HepG2 (cell line): ENCODE data around the gene RPL31. TPM values are rescaled to one million over a fixed set of nuclear protein-coding genes. Genes with fewer than 3 reads are reported as not detected.
A peak's percentile ranks its signal among the peaks of the same experiment; 100 is the strongest.

ENCODE experiments used
- AGO2 ChIP-seq: fragments of 200-400 bp; formaldehyde crosslinking; optimal IDR thresholded peaks from 2 replicates; pipeline ENCODE3; 2017; ENCODE audit warnings: mild to moderate bottlenecking, low read depth, low read length, moderate library complexity
- BHLHE40 ChIP-seq: IDR thresholded peaks from 2 replicates; pipeline ENCODE4 v1.6.1; 2011; ENCODE audit warnings: low read length, improper control_type of control experiment
- CEBPB ChIP-seq: IDR thresholded peaks from 2 replicates; pipeline ENCODE4 v1.6.1; 2011; ENCODE audit warnings: low read depth, low read length, improper control_type of control experiment, borderline replicate concordance
- GLI4 ChIP-seq: sonication (generic); formaldehyde crosslinking; IDR thresholded peaks from 2 replicates; pipeline ENCODE4 v1.5.1; 2020; ENCODE audit warnings: missing genetic modification reagents, mild to moderate bottlenecking, moderate library complexity, borderline replicate concordance
- HNRNPK ChIP-seq: fragments of 200-400 bp; formaldehyde crosslinking; IDR thresholded peaks from 2 replicates; pipeline ENCODE4 v1.6.1; 2018; ENCODE audit warnings: low read length, low read depth, moderate library complexity, mild to moderate bottlenecking; ENCODE audit not compliant: poor library complexity, severe bottlenecking
- LCORL ChIP-seq, 2 experiments: fragments of 450-650 bp in 1 of 2; sonication (generic) in 1 of 2; formaldehyde crosslinking in 1 of 2; IDR thresholded peaks; 2 replicates each; pipeline versions ENCODE4 v1.5.0 to v1.6.1; 2017 to 2020; ENCODE audit warnings: antibody characterized with exemption in 1 of 2, missing genetic modification reagents in 1 of 2
- PCBP2 ChIP-seq: fragments of 200-400 bp; formaldehyde crosslinking; optimal IDR thresholded peaks from 2 replicates; pipeline ENCODE3; 2018; ENCODE audit warnings: low read length, low read depth; ENCODE audit not compliant: poor library complexity, severe bottlenecking
- SOX6 ChIP-seq, 2 experiments: fragments of 450-650 bp in 1 of 2; sonication (generic) in 1 of 2; formaldehyde crosslinking in 1 of 2; IDR thresholded peaks; 2 replicates each; pipeline versions ENCODE4 v1.4.0 to v1.6.1; 2017 to 2020; ENCODE audit warnings: antibody characterized with exemption in 1 of 2, mild to moderate bottlenecking in 1 of 2, missing genetic modification reagents in 1 of 2
- ZKSCAN8 ChIP-seq: IDR thresholded peaks from 2 replicates; pipeline ENCODE4 v1.6.1; 2016; ENCODE audit warnings: borderline replicate concordance, missing genetic modification reagents, missing compliant biosample characterization
- ZNF30 ChIP-seq: sonication (generic); formaldehyde crosslinking; IDR thresholded peaks from 2 replicates; pipeline ENCODE4 v1.5.0; 2020; ENCODE audit warnings: mild to moderate bottlenecking, missing genetic modification reagents
- ZNF432 ChIP-seq: sonication (generic); formaldehyde crosslinking; IDR thresholded peaks from 2 replicates; pipeline ENCODE4 v1.5.0; 2020; ENCODE audit warnings: missing genetic modification reagents, mild to moderate bottlenecking, borderline replicate concordance
- ZNF562 ChIP-seq: sonication (generic); formaldehyde crosslinking; IDR thresholded peaks from 2 replicates; pipeline ENCODE4 v1.8.0; 2022; ENCODE audit warnings: missing genetic modification reagents, borderline replicate concordance
- ZNF703 ChIP-seq: sonication (generic); formaldehyde crosslinking; IDR thresholded peaks from 2 replicates; pipeline ENCODE4 v1.5.1; 2020; ENCODE audit warnings: missing genetic modification reagents, mild to moderate bottlenecking, moderate library complexity, borderline replicate concordance
- ZNF878 ChIP-seq: sonication (generic); formaldehyde crosslinking; IDR thresholded peaks from 2 replicates; pipeline ENCODE4 v1.8.1; 2023; ENCODE audit warnings: mild to moderate bottlenecking, missing genetic modification reagents, moderate library complexity
- ZSCAN25 ChIP-seq: sonication (generic); formaldehyde crosslinking; IDR thresholded peaks from 2 replicates; pipeline ENCODE4 v1.8.0; 2022; ENCODE audit warnings: mild to moderate bottlenecking, missing genetic modification reagents
- ZSCAN31 ChIP-seq: sonication (generic); formaldehyde crosslinking; IDR thresholded peaks from 2 replicates; pipeline ENCODE4 v1.5.0; 2020; ENCODE audit warnings: low read depth, mild to moderate bottlenecking, missing genetic modification reagents
- polyA plus RNA-seq, 8 experiments: library from polyadenylated mRNA; depleted of rRNA in 3 of 8; stranded (reverse) in 7 of 8; unstranded in 1 of 8; fragments of >200 nt; fragmentation: Illumina TruSeq in 4 of 8; extraction: Trizol in 4 of 8; gene quantifications; 2 replicates each; pipeline versions ENCODE4 v1.2.1 to v1.2.3, GENCODE V29; 2011 to 2016; ENCODE audit warnings: low read depth in 4 of 8, missing spikeins in 1 of 8, mixed read lengths in 1 of 8; ENCODE audit not compliant: insufficient read depth in 1 of 8
- total RNA-seq, 5 experiments: library from RNA; depleted of rRNA; stranded (reverse); fragments of >200 nt; fragmentation: Illumina TruSeq; extraction: Trizol; gene quantifications; 2 replicates each; pipeline ENCODE4 v1.2.3, GENCODE V29; 2016; ENCODE audit warnings: low read depth in 1 of 5
- TF ChIP-seq, protein P1 (sequence below): sonication (generic); formaldehyde crosslinking; IDR thresholded peaks from 2 replicates; pipeline ENCODE4 v1.5.1; 2020; ENCODE audit warnings: mild to moderate bottlenecking, missing genetic modification reagents, moderate library complexity
- TF ChIP-seq, protein P2 (sequence below): sonication (generic); formaldehyde crosslinking; IDR thresholded peaks from 2 replicates; pipeline ENCODE4 v1.4.0; 2020; ENCODE audit warnings: missing genetic modification reagents
- TF ChIP-seq, protein P3 (sequence below): fragments of 450-650 bp; IDR thresholded peaks from 2 replicates; pipeline ENCODE4 v1.6.1; 2017

Gene RPL31
- total and polyA plus RNA-seq, 2 of the 13 experiments (the other 11 are each of a cell fraction or from before 2014, with no cell fraction given), result 3,331 to 3,582 TPM

DNA sequence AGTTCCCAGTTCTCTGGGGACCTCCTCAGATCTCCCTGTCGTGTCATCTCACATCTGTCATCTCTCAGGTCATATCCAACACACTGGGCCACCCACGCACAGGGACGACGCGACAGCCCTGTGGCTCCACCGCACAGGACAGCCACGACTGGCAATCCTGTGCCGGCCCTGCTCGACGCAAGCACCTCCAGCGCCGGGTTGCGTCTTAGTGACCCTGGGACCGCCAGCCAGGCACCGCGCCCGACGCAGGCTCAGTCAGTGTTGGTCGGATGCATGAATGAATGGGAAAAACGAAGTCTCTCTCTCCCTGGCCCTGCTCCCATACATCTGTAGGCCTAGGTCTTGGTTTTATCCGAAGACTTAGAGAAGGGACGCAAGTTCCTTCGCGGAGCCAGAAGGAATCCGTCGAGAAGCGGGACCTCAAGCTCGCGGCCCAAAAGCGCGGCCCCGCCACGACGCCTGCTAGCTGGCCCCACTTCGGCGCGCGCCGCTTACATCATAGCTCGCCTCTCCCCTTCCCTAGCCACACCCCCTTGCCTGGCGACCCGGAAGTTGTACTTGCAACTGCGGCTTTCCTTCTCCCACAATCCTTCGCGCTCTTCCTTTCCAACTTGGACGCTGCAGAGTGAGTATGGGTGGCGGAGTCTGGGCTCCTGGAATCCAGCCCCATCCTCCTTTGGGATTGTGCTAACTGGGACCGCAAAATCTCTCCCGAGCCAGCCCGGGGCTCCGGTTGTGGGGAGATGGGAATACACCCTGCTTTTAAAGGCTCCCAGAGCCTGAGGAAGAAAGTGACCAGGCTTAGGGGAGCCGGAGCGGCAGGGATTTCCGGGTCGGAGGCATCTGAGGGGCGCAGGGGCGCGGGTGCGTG, at the start of gene RPL31 (continued):
- TF ChIP-seq, protein P1, sequence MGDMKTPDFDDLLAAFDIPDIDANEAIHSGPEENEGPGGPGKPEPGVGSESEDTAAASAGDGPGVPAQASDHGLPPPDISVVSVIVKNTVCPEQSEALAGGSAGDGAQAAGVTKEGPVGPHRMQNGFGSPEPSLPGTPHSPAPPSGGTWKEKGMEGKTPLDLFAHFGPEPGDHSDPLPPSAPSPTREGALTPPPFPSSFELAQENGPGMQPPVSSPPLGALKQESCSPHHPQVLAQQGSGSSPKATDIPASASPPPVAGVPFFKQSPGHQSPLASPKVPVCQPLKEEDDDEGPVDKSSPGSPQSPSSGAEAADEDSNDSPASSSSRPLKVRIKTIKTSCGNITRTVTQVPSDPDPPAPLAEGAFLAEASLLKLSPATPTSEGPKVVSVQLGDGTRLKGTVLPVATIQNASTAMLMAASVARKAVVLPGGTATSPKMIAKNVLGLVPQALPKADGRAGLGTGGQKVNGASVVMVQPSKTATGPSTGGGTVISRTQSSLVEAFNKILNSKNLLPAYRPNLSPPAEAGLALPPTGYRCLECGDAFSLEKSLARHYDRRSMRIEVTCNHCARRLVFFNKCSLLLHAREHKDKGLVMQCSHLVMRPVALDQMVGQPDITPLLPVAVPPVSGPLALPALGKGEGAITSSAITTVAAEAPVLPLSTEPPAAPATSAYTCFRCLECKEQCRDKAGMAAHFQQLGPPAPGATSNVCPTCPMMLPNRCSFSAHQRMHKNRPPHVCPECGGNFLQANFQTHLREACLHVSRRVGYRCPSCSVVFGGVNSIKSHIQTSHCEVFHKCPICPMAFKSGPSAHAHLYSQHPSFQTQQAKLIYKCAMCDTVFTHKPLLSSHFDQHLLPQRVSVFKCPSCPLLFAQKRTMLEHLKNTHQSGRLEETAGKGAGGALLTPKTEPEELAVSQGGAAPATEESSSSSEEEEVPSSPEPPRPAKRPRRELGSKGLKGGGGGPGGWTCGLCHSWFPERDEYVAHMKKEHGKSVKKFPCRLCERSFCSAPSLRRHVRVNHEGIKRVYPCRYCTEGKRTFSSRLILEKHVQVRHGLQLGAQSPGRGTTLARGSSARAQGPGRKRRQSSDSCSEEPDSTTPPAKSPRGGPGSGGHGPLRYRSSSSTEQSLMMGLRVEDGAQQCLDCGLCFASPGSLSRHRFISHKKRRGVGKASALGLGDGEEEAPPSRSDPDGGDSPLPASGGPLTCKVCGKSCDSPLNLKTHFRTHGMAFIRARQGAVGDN (CRISPR knock-in tag), result peak; percentile 100
- TF ChIP-seq ZNF703 (CRISPR knock-in tag), result peak; percentile 82
- no peak for TF ChIP-seq SOX6 (IDR thresholded peaks at IDR 0.05)
- TF ChIP-seq SOX6 (CRISPR knock-in tag; IDR thresholded peaks at IDR 0.05), result peak; percentile 81
- TF ChIP-seq ZNF432, result no peak
- peak; percentile 62; the same call in 1 of the 2 replicates for TF ChIP-seq ZKSCAN8 (CRISPR knock-in tag)
- peak; percentile 96 for TF ChIP-seq ZSCAN31 (CRISPR knock-in tag)
- TF ChIP-seq, protein P2, sequence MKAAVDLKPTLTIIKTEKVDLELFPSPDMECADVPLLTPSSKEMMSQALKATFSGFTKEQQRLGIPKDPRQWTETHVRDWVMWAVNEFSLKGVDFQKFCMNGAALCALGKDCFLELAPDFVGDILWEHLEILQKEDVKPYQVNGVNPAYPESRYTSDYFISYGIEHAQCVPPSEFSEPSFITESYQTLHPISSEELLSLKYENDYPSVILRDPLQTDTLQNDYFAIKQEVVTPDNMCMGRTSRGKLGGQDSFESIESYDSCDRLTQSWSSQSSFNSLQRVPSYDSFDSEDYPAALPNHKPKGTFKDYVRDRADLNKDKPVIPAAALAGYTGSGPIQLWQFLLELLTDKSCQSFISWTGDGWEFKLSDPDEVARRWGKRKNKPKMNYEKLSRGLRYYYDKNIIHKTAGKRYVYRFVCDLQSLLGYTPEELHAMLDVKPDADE (CRISPR knock-in tag), result peak; percentile 78; the same call in 1 of the 2 replicates
- TF ChIP-seq ZSCAN25 (CRISPR knock-in tag), result peak; percentile 95
- TF ChIP-seq PCBP2, result no peak
- TF ChIP-seq ZNF878 (CRISPR knock-in tag), result peak; percentile 100
- TF ChIP-seq LCORL (IDR thresholded peaks at IDR 0.05), result no peak
- TF ChIP-seq LCORL (CRISPR knock-in tag; IDR thresholded peaks at IDR 0.05), result peak; percentile 81
- 0 out of 2 replicates have a peak, but pooled peaks have one; percentile 13 for TF ChIP-seq BHLHE40
- peak; percentile 37 for TF ChIP-seq HNRNPK
- peak; percentile 97 for TF ChIP-seq ZNF30
- TF ChIP-seq ZNF562, result peak; percentile 91; the same call in 1 of the 2 replicates
- TF ChIP-seq, protein P3, sequence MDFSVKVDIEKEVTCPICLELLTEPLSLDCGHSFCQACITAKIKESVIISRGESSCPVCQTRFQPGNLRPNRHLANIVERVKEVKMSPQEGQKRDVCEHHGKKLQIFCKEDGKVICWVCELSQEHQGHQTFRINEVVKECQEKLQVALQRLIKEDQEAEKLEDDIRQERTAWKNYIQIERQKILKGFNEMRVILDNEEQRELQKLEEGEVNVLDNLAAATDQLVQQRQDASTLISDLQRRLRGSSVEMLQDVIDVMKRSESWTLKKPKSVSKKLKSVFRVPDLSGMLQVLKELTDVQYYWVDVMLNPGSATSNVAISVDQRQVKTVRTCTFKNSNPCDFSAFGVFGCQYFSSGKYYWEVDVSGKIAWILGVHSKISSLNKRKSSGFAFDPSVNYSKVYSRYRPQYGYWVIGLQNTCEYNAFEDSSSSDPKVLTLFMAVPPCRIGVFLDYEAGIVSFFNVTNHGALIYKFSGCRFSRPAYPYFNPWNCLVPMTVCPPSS, result no peak
- TF ChIP-seq CEBPB, result peak; percentile 92
- TF ChIP-seq AGO2, result peak; percentile 97
- TF ChIP-seq GLI4 (CRISPR knock-in tag), result peak; percentile 89
